Fibroblast of mammary gland (primary cell): Measurements from ENCODE around the gene DUSP15.

Experiments used
- DNase-seq: peaks from one replicate; pipeline ENCODE4 v3.0.0-alpha.2; 2010; ENCODE audit warnings: low read depth
- H3K4me3 ChIP-seq: 2 replicates; pipeline ENCODE4 v1.5.1; 2011; ENCODE audit warnings: low read depth, mild to moderate bottlenecking, low read length, moderate library complexity; ENCODE audit not compliant: control insufficient read depth
- CTCF ChIP-seq: conservative IDR thresholded peaks from 2 replicates; pipeline ENCODE4 v1.5.1; 2011; ENCODE audit warnings: low read depth, low read length, inconsistent platforms; ENCODE audit not compliant: control insufficient read depth, insufficient read depth

DUSP15 gene

GRCh38 chr20:31811198-31811597 lies 59.1 kb downstream of the DUSP15 start:
- DNase-seq = no peak
- TF ChIP-seq CTCF = no peak
- H3K4me3 ChIP-seq = no peak overlapping the region
